Vagina (tissue), 2 donors: ENCODE data around the gene HEYL.

Source experiments
- POLR2A ChIP-seq, 2 donors: fragments of 450-650 bp; IDR thresholded peaks; one replicate each; pipeline ENCODE4 v1.6.1; 2017; ENCODE audit warnings: antibody characterized with exemption in 2 of 2, mild to moderate bottlenecking in 2 of 2, moderate library complexity in 2 of 2
- POLR2AphosphoS5 ChIP-seq, 2 donors: sonication (generic); formaldehyde crosslinking; IDR thresholded peaks; one replicate each; pipeline ENCODE4 v1.9.0; 2017; ENCODE audit warnings: antibody characterized with exemption in 2 of 2, mild to moderate bottlenecking in 2 of 2, low read depth in 1 of 2; ENCODE audit not compliant: insufficient read depth in 1 of 2
- TF ChIP-seq, protein P1 (sequence below), 3 experiments: fragments of 450-650 bp in 2 of 3; fragments of 200-600 bp in 1 of 3; sonication (generic) in 1 of 3; IDR thresholded peaks; one replicate each; pipeline ENCODE4 v1.5.1; 2017 to 2019; ENCODE audit warnings: antibody characterized with exemption in 3 of 3, mild to moderate bottlenecking in 2 of 3, moderate library complexity in 2 of 3

DNA sequence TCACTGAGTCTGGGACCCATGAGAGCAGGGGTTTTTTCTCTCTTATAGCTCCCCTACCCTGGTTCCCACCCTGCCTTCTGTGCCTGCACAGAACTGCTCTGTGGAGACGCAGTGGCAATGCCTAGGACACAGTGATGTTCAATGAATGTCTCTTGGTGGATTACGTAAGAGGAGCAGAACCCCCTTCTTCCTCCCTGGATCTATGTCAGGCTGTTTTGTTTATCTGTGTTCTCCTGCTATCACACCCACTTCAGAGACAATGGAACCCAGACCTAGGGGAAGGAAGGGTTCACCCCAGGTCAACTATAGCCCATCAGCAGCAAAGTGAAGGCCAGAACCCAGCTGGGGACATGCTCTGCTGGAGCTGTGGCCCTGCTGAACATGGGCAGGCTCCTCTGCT, 49.8 kb upstream of the HEYL start:
- TF ChIP-seq, protein P1, sequence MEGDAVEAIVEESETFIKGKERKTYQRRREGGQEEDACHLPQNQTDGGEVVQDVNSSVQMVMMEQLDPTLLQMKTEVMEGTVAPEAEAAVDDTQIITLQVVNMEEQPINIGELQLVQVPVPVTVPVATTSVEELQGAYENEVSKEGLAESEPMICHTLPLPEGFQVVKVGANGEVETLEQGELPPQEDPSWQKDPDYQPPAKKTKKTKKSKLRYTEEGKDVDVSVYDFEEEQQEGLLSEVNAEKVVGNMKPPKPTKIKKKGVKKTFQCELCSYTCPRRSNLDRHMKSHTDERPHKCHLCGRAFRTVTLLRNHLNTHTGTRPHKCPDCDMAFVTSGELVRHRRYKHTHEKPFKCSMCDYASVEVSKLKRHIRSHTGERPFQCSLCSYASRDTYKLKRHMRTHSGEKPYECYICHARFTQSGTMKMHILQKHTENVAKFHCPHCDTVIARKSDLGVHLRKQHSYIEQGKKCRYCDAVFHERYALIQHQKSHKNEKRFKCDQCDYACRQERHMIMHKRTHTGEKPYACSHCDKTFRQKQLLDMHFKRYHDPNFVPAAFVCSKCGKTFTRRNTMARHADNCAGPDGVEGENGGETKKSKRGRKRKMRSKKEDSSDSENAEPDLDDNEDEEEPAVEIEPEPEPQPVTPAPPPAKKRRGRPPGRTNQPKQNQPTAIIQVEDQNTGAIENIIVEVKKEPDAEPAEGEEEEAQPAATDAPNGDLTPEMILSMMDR (IDR thresholded peaks at IDR 0.05), result no peak
- TF ChIP-seq POLR2A (IDR thresholded peaks at IDR 0.05) (no peak), POLR2AphosphoS5 (IDR thresholded peaks at IDR 0.05; ENCODE audit: insufficient read depth in 1 of 2, low read depth in 1 of 2) (no peak)
